H9 (cell line): ENCODE measurements around the gene TOMM40L. TPM values are rescaled to one million over a fixed set of nuclear protein-coding genes. Genes with fewer than 3 reads are reported as not detected.

Experiments used
- DNase-seq: peaks from one replicate; pipeline ENCODE4 v3.0.0-alpha.2; 2017
- H2AFZ ChIP-seq: one replicate; pipeline ENCODE4 v1.6.1; 2013; ENCODE audit warnings: mild to moderate bottlenecking, low read length, control low read depth, moderate library complexity
- H2AK5ac ChIP-seq: 2 replicates; pipeline ENCODE4 v1.6.1; 2013; ENCODE audit warnings: low read length, control low read depth, mixed read lengths; ENCODE audit not compliant: insufficient read length
- H2BK120ac ChIP-seq: one replicate; pipeline ENCODE4 v1.6.1; 2013; ENCODE audit warnings: low read depth, mild to moderate bottlenecking, low read length, control low read depth, inconsistent platforms; ENCODE audit not compliant: poor library complexity, severe bottlenecking
- H2BK12ac ChIP-seq: 2 replicates; pipeline ENCODE4 v1.6.1; 2013; ENCODE audit warnings: low read length, control low read depth, mixed read lengths, low read depth; ENCODE audit not compliant: insufficient read length
- H2BK15ac ChIP-seq: 2 replicates; pipeline ENCODE4 v1.6.1; 2013; ENCODE audit warnings: low read depth, low read length, control low read depth
- H2BK20ac ChIP-seq: one replicate; pipeline ENCODE4 v1.6.1; 2013; ENCODE audit warnings: low read depth, mild to moderate bottlenecking, low read length, control low read depth, inconsistent platforms; ENCODE audit not compliant: poor library complexity, severe bottlenecking
- H2BK5ac ChIP-seq: 2 replicates; pipeline ENCODE4 v1.6.1; 2013; ENCODE audit warnings: low read length, control low read depth, mixed read lengths; ENCODE audit not compliant: insufficient read length
- H3K14ac ChIP-seq: 2 replicates; pipeline ENCODE4 v1.6.1; 2013; ENCODE audit warnings: low read length, control low read depth; ENCODE audit not compliant: insufficient read depth
- H3K18ac ChIP-seq: 2 replicates; pipeline ENCODE4 v1.6.1; 2013; ENCODE audit warnings: low read depth, mild to moderate bottlenecking, mixed read lengths, low read length, control low read depth; ENCODE audit not compliant: insufficient read length
- H3K23ac ChIP-seq: 2 replicates; pipeline ENCODE4 v1.6.1; 2013; ENCODE audit warnings: low read length, control low read depth, mixed read lengths, low read depth; ENCODE audit not compliant: insufficient read length
- H3K23me2 ChIP-seq: 2 replicates; pipeline ENCODE4 v1.6.1; 2013; ENCODE audit warnings: low read depth, mild to moderate bottlenecking, mixed read lengths, low read length, control low read depth; ENCODE audit not compliant: insufficient read length, poor library complexity, severe bottlenecking
- H3K27ac ChIP-seq: 2 replicates; pipeline ENCODE4 v1.5.1; 2013; ENCODE audit warnings: low read length, control low read depth, mixed read lengths, low read depth; ENCODE audit not compliant: insufficient read length
- H3K27me3 ChIP-seq: 2 replicates; pipeline ENCODE4 v1.6.1; 2013; ENCODE audit warnings: low read length, control low read depth, inconsistent platforms; ENCODE audit not compliant: insufficient read depth
- H3K4ac ChIP-seq: 2 replicates; pipeline ENCODE4 v1.6.1; 2013; ENCODE audit warnings: low read depth, mild to moderate bottlenecking, control low read depth, inconsistent platforms, low read length, moderate library complexity
- H3K4me1 ChIP-seq: 2 replicates; pipeline ENCODE4 v1.6.1; 2013; ENCODE audit warnings: low read length, control low read depth, inconsistent platforms; ENCODE audit not compliant: insufficient read depth
- H3K4me2 ChIP-seq: 2 replicates; pipeline ENCODE4 v1.6.1; 2013; ENCODE audit warnings: low read length, control low read depth, mixed read lengths; ENCODE audit not compliant: insufficient read length, insufficient read depth
- H3K56ac ChIP-seq: 2 replicates; pipeline ENCODE4 v1.6.1; 2013; ENCODE audit warnings: low read depth, mild to moderate bottlenecking, mixed read lengths, low read length, control low read depth; ENCODE audit not compliant: insufficient read length
- H3K79me1 ChIP-seq: 2 replicates; pipeline ENCODE4 v1.6.1; 2013; ENCODE audit warnings: low read depth, mild to moderate bottlenecking, moderate library complexity, low read length, control low read depth, inconsistent platforms; ENCODE audit not compliant: insufficient read depth, poor library complexity, severe bottlenecking
- H3K79me2 ChIP-seq: 2 replicates; pipeline ENCODE4 v1.6.1; 2013; ENCODE audit warnings: low read length, control low read depth, inconsistent platforms; ENCODE audit not compliant: insufficient read depth
- H3K9ac ChIP-seq: 2 replicates; pipeline ENCODE4 v1.6.1; 2013; ENCODE audit warnings: low read length, control low read depth, mixed read lengths; ENCODE audit not compliant: insufficient read length; ENCODE audit errors: extremely low read depth
- H3K9me3 ChIP-seq: one replicate; pipeline ENCODE4 v1.6.1; 2013; ENCODE audit warnings: low read depth, low read length, inconsistent platforms; ENCODE audit not compliant: control insufficient read depth
- H3T11ph ChIP-seq: one replicate; pipeline ENCODE4 v1.6.1; 2013; ENCODE audit warnings: mild to moderate bottlenecking, low read length, control low read depth, inconsistent platforms
- H4K20me1 ChIP-seq: one replicate; pipeline ENCODE4 v1.6.1; 2013; ENCODE audit not compliant: control insufficient read depth, insufficient read length, insufficient read depth
- H4K5ac ChIP-seq: 2 replicates; pipeline ENCODE4 v1.6.1; 2013; ENCODE audit warnings: low read depth, mild to moderate bottlenecking, mixed read lengths, low read length, control low read depth; ENCODE audit not compliant: insufficient read length
- H4K8ac ChIP-seq: replicated peaks from 2 replicates; pipeline ENCODE4 v1.6.1; 2013; ENCODE audit warnings: low read length, control low read depth, mixed read lengths, low read depth; ENCODE audit not compliant: insufficient read length
- H4K91ac ChIP-seq: 2 replicates; pipeline ENCODE4 v1.6.1; 2013; ENCODE audit warnings: low read depth, mild to moderate bottlenecking, moderate library complexity, mixed read lengths, low read length, control low read depth; ENCODE audit not compliant: insufficient read length
- H3K27ac Mint-ChIP-seq, 3 experiments: 2 replicates in 2 of 3; 3 replicates in 1 of 3; pipeline ENCODE4 v1.8.0; 2020 to 2021; ENCODE audit warnings: mixed read lengths in 3 of 3, mild to moderate bottlenecking in 1 of 3, moderate library complexity in 1 of 3
- H3K27me3 Mint-ChIP-seq: 2 replicates; pipeline ENCODE4 v1.8.0; 2021; ENCODE audit warnings: low read depth, mild to moderate bottlenecking, moderate library complexity, mixed read lengths
- H3K36me3 Mint-ChIP-seq, 3 experiments: 2 replicates in 2 of 3; 3 replicates in 1 of 3; pipeline ENCODE4 v1.8.0; 2020 to 2021; ENCODE audit warnings: low read depth in 3 of 3, mixed read lengths in 3 of 3; ENCODE audit not compliant: insufficient read depth in 1 of 3
- H3K4me1 Mint-ChIP-seq, 2 experiments: 2 replicates each; pipeline ENCODE4 v1.8.0; 2020; ENCODE audit warnings: mixed read lengths in 2 of 2
- H3K4me3 Mint-ChIP-seq, 2 experiments: 2 replicates in 1 of 2; 3 replicates in 1 of 2; pipeline ENCODE4 v1.8.0; 2020 to 2021; ENCODE audit warnings: mild to moderate bottlenecking in 2 of 2, mixed read lengths in 2 of 2, moderate library complexity in 1 of 2
- H3K9me3 Mint-ChIP-seq, 2 experiments: 2 replicates in 1 of 2; 3 replicates in 1 of 2; pipeline ENCODE4 v1.8.0; 2020; ENCODE audit warnings: mild to moderate bottlenecking in 2 of 2, mixed read lengths in 2 of 2, moderate library complexity in 1 of 2
- WGBS: extraction: QIAGEN DNeasy Blood & Tissue Kit; methylation state at CpG from one replicate; pipeline ENCODE4 v1.1.7; 2013; ENCODE audit warnings: missing lambda C conversion rate, low lambda C conversion rate, mixed read lengths; ENCODE audit not compliant: insufficient read length; ENCODE audit errors: extremely low coverage; 5-methylcytosine and 5-hydroxymethylcytosine counted together
- total RNA-seq: library from RNA; stranded (reverse); gene quantifications from 2 replicates; pipeline ENCODE4 v1.2.1, GENCODE V29; 2021
- TF ChIP-seq, protein P1 (sequence below): fragments of 200-600 bp; sonication (generic); conservative IDR thresholded peaks from 3 replicates; pipeline ENCODE4 v1.8.0; 2021; ENCODE audit warnings: antibody characterized with exemption, mild to moderate bottlenecking

The TOMM40L gene
- total RNA-seq, 1 experiment from 2014 or later = 13.5 TPM

DNA sequence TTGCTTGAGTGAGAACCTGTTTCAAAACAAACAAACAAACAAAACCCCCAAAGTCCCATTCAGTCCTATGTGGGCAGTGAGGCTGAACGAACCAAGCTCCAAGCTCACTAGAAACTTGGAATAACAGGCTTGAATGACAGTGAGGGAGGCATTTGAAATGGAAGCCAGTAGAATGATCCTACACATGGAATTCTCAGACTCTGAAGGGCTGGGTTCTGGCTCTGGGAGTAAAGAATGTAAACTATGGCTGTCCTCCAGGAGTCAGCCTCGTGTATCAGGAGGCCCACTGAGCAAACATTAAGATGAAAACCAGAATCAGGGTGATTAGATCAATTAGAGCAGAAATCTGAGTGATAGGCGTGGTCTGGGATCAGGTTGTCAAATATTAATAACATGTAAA, 47.5 kb downstream of the TOMM40L start:
- WGBS = no CpG with 5 or more reads among the region's 3 CpGs
- H3K36me3 Mint-ChIP-seq = no peaks in the 10 kb centered on the region

More for the DNA sequence above, 47.5 kb downstream of the TOMM40L start:
- no peak overlapping the region for H4K91ac ChIP-seq
- H3K27ac Mint-ChIP-seq = no peak overlapping the region
- no peak overlapping the region for H3K56ac ChIP-seq
- H2BK15ac ChIP-seq = no peak overlapping the region
- H3K27me3 ChIP-seq = no peaks in the 10 kb centered on the region
- no peaks in the 10 kb centered on the region for H3K79me1 ChIP-seq
- no peaks in the 10 kb centered on the region for H3K23me2 ChIP-seq
- no peak overlapping the region for H3K18ac ChIP-seq
- H3K4me1 Mint-ChIP-seq = no peaks in the 10 kb centered on the region; a peak in 1 of 4 replicates
- DNase-seq = no peak
- H2AFZ ChIP-seq = no peak overlapping the region
- H3K9me3 Mint-ChIP-seq = no peaks in the 10 kb centered on the region
- H3K27me3 Mint-ChIP-seq = peaks cover 24% of the 10 kb centered on the region
- no peak overlapping the region for H4K5ac ChIP-seq
- no peaks in the 10 kb centered on the region for H3K9me3 ChIP-seq
- H3K4me3 Mint-ChIP-seq = no peak overlapping the region
- H3K14ac ChIP-seq = no peak overlapping the region
- H2AK5ac ChIP-seq = no peak overlapping the region
- H3K4me1 ChIP-seq = no peaks in the 10 kb centered on the region
- no peak overlapping the region for H2BK120ac ChIP-seq
- H4K20me1 ChIP-seq = no peaks in the 10 kb centered on the region
- no peak overlapping the region for H3K27ac ChIP-seq
- no peaks in the 10 kb centered on the region for H3K79me2 ChIP-seq
- H4K8ac ChIP-seq = no peak overlapping the region
- H2BK12ac ChIP-seq = no peak overlapping the region
- H3K4ac ChIP-seq = no peak overlapping the region
- no peak overlapping the region for H3K4me2 ChIP-seq
- H2BK5ac ChIP-seq = no peak overlapping the region
- no peak overlapping the region for H2BK20ac ChIP-seq
- no peak overlapping the region for H3K23ac ChIP-seq
- no peak overlapping the region for H3T11ph ChIP-seq
- TF ChIP-seq, protein P1, sequence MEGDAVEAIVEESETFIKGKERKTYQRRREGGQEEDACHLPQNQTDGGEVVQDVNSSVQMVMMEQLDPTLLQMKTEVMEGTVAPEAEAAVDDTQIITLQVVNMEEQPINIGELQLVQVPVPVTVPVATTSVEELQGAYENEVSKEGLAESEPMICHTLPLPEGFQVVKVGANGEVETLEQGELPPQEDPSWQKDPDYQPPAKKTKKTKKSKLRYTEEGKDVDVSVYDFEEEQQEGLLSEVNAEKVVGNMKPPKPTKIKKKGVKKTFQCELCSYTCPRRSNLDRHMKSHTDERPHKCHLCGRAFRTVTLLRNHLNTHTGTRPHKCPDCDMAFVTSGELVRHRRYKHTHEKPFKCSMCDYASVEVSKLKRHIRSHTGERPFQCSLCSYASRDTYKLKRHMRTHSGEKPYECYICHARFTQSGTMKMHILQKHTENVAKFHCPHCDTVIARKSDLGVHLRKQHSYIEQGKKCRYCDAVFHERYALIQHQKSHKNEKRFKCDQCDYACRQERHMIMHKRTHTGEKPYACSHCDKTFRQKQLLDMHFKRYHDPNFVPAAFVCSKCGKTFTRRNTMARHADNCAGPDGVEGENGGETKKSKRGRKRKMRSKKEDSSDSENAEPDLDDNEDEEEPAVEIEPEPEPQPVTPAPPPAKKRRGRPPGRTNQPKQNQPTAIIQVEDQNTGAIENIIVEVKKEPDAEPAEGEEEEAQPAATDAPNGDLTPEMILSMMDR = no peak
- H3K9ac ChIP-seq = no peak overlapping the region
